Gastroesophageal sphincter (tissue), 4 donors: ENCODE data around the gene OR2A7. TPM values are rescaled to one million over a fixed set of nuclear protein-coding genes. Genes with fewer than 3 reads are reported as not detected.
"Not testable (repeated sequence)": the region's sequence is repeated elsewhere in the genome, so short reads cannot be mapped to it uniquely, and the experiment has no call there.

Experiments
- ATAC-seq: fragments of 150-250 bp; one replicate; pipeline ENCODE4 v1.9.1; 2016; ENCODE audit warnings: mild to moderate bottlenecking, moderate library complexity
- H3K27ac ChIP-seq, 4 donors: fragments of 200-600 bp; sonication (generic) in 3 of 4; 1 replicate in 3 of 4; 2 replicates in 1 of 4; pipeline ENCODE4 v1.5.1; 2016 to 2019
- H3K27me3 ChIP-seq: fragments of 200-600 bp; sonication (generic); one replicate; pipeline ENCODE4 v1.5.1; 2019
- H3K36me3 ChIP-seq, 2 donors: fragments of 200-600 bp; sonication (generic); one replicate each; pipeline ENCODE4 v1.5.1; 2019; ENCODE audit warnings: control low read depth in 1 of 2
- H3K4me1 ChIP-seq, 3 donors: fragments of 200-600 bp; sonication (generic); 1 replicate in 2 of 3; 2 replicates in 1 of 3; pipeline ENCODE4 v1.5.1; 2016 to 2019; ENCODE audit warnings: control low read depth in 2 of 3
- H3K4me3 ChIP-seq, 2 donors: fragments of 200-600 bp; sonication (generic); one replicate each; pipeline ENCODE4 v1.5.1; 2019; ENCODE audit warnings: mild to moderate bottlenecking in 1 of 2, moderate library complexity in 1 of 2
- H3K9me3 ChIP-seq, 3 donors: fragments of 200-600 bp; sonication (generic); one replicate each; pipeline ENCODE4 v1.5.1; 2017 to 2019; ENCODE audit warnings: control low read depth in 2 of 3
- CTCF ChIP-seq, 4 experiments: fragments of 200-600 bp in 2 of 4; fragments of 450-650 bp in 2 of 4; sonication (generic) in 1 of 4; IDR thresholded peaks; one replicate each; pipeline ENCODE4 v1.5.1; 2017 to 2019; ENCODE audit warnings: antibody characterized with exemption in 4 of 4, mild to moderate bottlenecking in 2 of 4, moderate library complexity in 2 of 4
- EP300 ChIP-seq: sonication (generic); formaldehyde crosslinking; IDR thresholded peaks from one replicate; pipeline ENCODE4 v1.6.1; 2017; ENCODE audit warnings: antibody characterized with exemption, mild to moderate bottlenecking
- POLR2A ChIP-seq, 2 donors: fragments of 450-650 bp; IDR thresholded peaks; one replicate each; pipeline ENCODE4 v1.6.1; 2017; ENCODE audit warnings: antibody characterized with exemption in 2 of 2, mild to moderate bottlenecking in 2 of 2, moderate library complexity in 1 of 2
- POLR2AphosphoS5 ChIP-seq: sonication (generic); formaldehyde crosslinking; IDR thresholded peaks from one replicate; pipeline ENCODE4 v1.6.1; 2017; ENCODE audit warnings: antibody characterized with exemption
- WGBS, 2 donors: methylation state at CpG; one replicate each; pipeline ENCODE4 v1.1.5; 2018; ENCODE audit warnings: low coverage in 1 of 2; 5-methylcytosine and 5-hydroxymethylcytosine counted together
- total RNA-seq, 4 donors: library from RNA; depleted of rRNA; stranded (reverse); fragments of >200 nt; gene quantifications; one replicate each; pipeline ENCODE4 v1.1.0, GENCODE V29; 2016

Gene OR2A7
- total RNA-seq, 4 donors from 2014 or later: 0.47 to 1.9 (median 1.3) TPM

- H3K9me3 ChIP-seq, H3K4me3 ChIP-seq, H3K36me3 ChIP-seq, H3K4me1 ChIP-seq, H3K27ac ChIP-seq, ATAC-seq, H3K27me3 ChIP-seq: not testable (repeated sequence)
- WGBS, 2 donors: 100% methylated on average over 2 of the region's 4 CpGs; no CpG with 5 or more reads in 1 of the 2 donors
These were observed 17.9 kb upstream of the OR2A7 start for GRCh38 chr7:144282490-144282889.

- not testable (repeated sequence) for H3K9me3 ChIP-seq, H3K27me3 ChIP-seq, ATAC-seq, H3K36me3 ChIP-seq, H3K4me3 ChIP-seq, H3K27ac ChIP-seq, H3K4me1 ChIP-seq
- no CpG with 5 or more reads among the region's 8 CpGs for WGBS, 2 donors
These were observed 17.4 kb upstream of the OR2A7 start for GRCh38 chr7:144281981-144282380.

GRCh38 chr7:144280010-144280409 is 15.4 kb upstream of the OR2A7 start:
- 100% methylated on average over 3 of the region's 6 CpGs; no CpG with 5 or more reads in 1 of the 2 donors for WGBS, 2 donors
- not testable (repeated sequence) for H3K9me3 ChIP-seq, H3K27me3 ChIP-seq, H3K27ac ChIP-seq, H3K36me3 ChIP-seq, H3K4me1 ChIP-seq, ATAC-seq, H3K4me3 ChIP-seq

- ATAC-seq, H3K4me1 ChIP-seq, H3K4me3 ChIP-seq, H3K9me3 ChIP-seq, H3K27ac ChIP-seq, H3K36me3 ChIP-seq, H3K27me3 ChIP-seq: not testable (repeated sequence)
- no CpG with 5 or more reads among the region's 6 CpGs for WGBS, 2 donors
These were observed 10.7 kb upstream of the OR2A7 start for GRCh38 chr7:144275281-144275680.

GRCh38 chr7:144269188-144269587 is 4.6 kb upstream of the OR2A7 start, which contains the start of gene CTAGE8:
Gene CTAGE8 (minus strand): TSS chr7:144269288. CDS start chr7:144269250, 38 bp downstream.
- H3K27me3 ChIP-seq, H3K36me3 ChIP-seq, H3K9me3 ChIP-seq, H3K4me1 ChIP-seq, H3K27ac ChIP-seq, ATAC-seq, H3K4me3 ChIP-seq: not testable (repeated sequence)
- no CpG with 5 or more reads among the region's 19 CpGs for WGBS, 2 donors

GRCh38 chr7:144262128-144262527 is 2.5 kb downstream of the OR2A7 start:
- WGBS, 2 donors: no CpG with 5 or more reads among the region's 2 CpGs

GRCh38 chr7:144259067-144259466 is 5.5 kb downstream of the OR2A7 start:
- not testable (repeated sequence) for ATAC-seq, H3K4me1 ChIP-seq, H3K27ac ChIP-seq, H3K36me3 ChIP-seq, H3K27me3 ChIP-seq, H3K9me3 ChIP-seq, H3K4me3 ChIP-seq
- no CpG with 5 or more reads among the region's 14 CpGs for WGBS, 2 donors

More at GRCh38 chr7:144262128-144262527, 2.5 kb downstream of the OR2A7 start:
- not testable (repeated sequence) for H3K27me3 ChIP-seq, H3K4me1 ChIP-seq, H3K27ac ChIP-seq, H3K4me3 ChIP-seq, ATAC-seq, H3K9me3 ChIP-seq, H3K36me3 ChIP-seq

- ATAC-seq: no peak
- no peak overlapping the region for H3K27ac ChIP-seq
- H3K4me1 ChIP-seq: no peaks in the 10 kb centered on the region
- 62 to 80% methylated on average over 2 to 3 of the region's 3 CpGs for WGBS, 2 donors
- no peak for TF ChIP-seq CTCF (IDR thresholded peaks at IDR 0.05)
- no peak for TF ChIP-seq POLR2AphosphoS5
- no peak for TF ChIP-seq EP300
- TF ChIP-seq POLR2A (IDR thresholded peaks at IDR 0.05): no peak
- no peak overlapping the region for H3K4me3 ChIP-seq
- no peaks in the 10 kb centered on the region for H3K36me3 ChIP-seq
- H3K9me3 ChIP-seq: no peaks in the 10 kb centered on the region
- H3K27me3 ChIP-seq: no peaks in the 10 kb centered on the region
These were observed 8.5 kb downstream of the OR2A7 start for GRCh38 chr7:144256112-144256511.

- no peak for ATAC-seq
- Histone ChIP-seq H3K27me3 (no peaks in the 10 kb centered on the region), H3K9me3 (no peaks in the 10 kb centered on the region), H3K4me3 (no peak overlapping the region), H3K36me3 (no peaks in the 10 kb centered on the region), H3K4me1 (no peaks in the 10 kb centered on the region), H3K27ac (no peak overlapping the region)
- TF ChIP-seq EP300 (no peak), POLR2AphosphoS5 (no peak), CTCF (IDR thresholded peaks at IDR 0.05) (no peak), POLR2A (IDR thresholded peaks at IDR 0.05) (no peak)
- WGBS, 2 donors: 75 to 76% methylated on average over 2 to 5 of the region's 5 CpGs
These were observed 9.1 kb downstream of the OR2A7 start for GRCh38 chr7:144255471-144255897.

GRCh38 chr7:144252307-144252706 is 12.3 kb downstream of the OR2A7 start:
- not testable (repeated sequence) for H3K36me3 ChIP-seq, H3K27ac ChIP-seq, H3K4me3 ChIP-seq, H3K27me3 ChIP-seq, H3K9me3 ChIP-seq, H3K4me1 ChIP-seq, ATAC-seq
- WGBS, 2 donors: no CpG with 5 or more reads among the region's 4 CpGs

- not testable (repeated sequence) for H3K27me3 ChIP-seq, H3K9me3 ChIP-seq, H3K36me3 ChIP-seq, H3K4me3 ChIP-seq, H3K27ac ChIP-seq, ATAC-seq, H3K4me1 ChIP-seq
- WGBS, 2 donors: no CpG with 5 or more reads among the region's 1 CpG
These were observed 16.8 kb downstream of the OR2A7 start for GRCh38 chr7:144247674-144248330.
